HG03159 (cell line): ENCODE measurements around the gene SIRT3.
"Not testable (repeated sequence)": the region's sequence is repeated elsewhere in the genome, so short reads cannot be mapped to it uniquely, and the experiment has no call there.

ENCODE experiments used
- ATAC-seq: cut with Tn5 transposase; IDR thresholded peaks from one replicate; pipeline ENCODE4 v1.9.1; 2021; ENCODE audit warnings: mild to moderate bottlenecking, moderate library complexity; ENCODE audit not compliant: unreplicated experiment

The SIRT3 gene

GRCh38 chr11:180242-180641 is 55.9 kb downstream of the SIRT3 start:
- not testable (repeated sequence) for ATAC-seq
